NCI-H2107 treated with DMSO at 0.1 percent for 48 hours (cell line): ENCODE measurements around the gene KPNA1.

Source experiments
- DNase-seq: peaks from one replicate; lab custom pipeline; 2025; ENCODE audit not compliant: unreplicated experiment; lab: John Stamatoyannopoulos, UW

KPNA1 gene

DNA sequence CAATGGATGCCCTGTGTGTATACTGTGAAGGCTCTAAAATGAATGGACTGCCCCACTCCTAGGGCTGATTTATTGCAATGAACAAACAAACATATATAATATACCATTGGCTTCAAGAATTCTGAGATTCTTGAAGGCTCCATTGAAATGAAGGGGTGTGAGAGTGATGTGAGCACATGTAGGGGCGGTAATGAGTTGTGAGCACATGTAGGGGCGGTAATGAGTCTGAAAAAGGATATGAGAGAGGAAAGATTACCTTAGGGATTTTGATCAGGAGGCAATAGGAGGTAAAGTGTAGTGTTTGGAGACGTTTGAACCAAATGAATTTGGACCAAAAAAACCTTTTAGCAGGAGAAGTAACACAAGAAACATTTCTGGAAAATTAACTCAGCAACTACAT, 127.0 kb downstream of the KPNA1 start:
- DNase-seq, result no peak

DNA sequence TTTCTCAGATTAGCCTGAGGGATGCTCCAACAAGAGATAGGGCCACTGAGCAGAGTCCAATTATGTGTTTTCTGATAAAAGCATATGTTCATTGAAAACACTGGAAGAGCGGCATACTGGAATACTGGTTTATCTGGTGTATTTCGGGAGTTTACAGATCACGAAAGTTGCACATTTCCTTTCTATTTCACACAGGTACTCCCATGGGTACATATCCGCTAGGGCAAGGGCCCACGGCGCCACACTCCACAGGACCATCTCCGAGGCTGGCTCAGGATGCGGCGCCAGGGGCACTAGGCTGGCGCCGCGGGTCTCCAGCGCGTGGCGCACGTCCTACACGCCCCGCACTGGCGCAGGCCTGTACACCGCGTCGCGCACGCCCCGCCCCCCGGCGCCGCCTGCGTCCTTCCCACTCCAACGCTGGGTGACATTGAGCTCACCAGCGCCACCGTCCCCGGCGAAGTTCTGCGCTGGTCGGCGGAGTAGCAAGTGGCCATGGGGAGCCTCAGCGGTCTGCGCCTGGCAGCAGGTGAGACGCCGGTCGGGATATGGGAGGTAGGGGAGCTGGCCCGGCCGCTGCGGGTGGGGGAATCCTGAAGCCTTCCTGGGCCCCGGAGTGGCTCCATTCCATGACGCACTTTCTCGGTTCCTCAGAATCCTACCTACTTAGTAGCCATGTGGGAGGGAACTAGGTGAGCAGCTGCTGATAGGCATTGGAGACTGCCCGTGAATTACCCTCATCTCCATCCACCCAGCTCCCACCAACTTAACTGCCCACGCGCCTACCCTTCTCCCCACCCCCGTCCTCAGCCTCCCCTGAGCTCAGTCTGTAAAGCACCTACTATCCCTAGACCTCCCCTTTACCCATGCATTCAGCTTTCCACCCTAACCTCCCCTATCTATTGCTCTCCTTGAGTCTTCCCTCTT, 130.7 kb downstream of the KPNA1 start, which contains the start of gene FAM162A:
FAM162A (plus strand) TSS at position 412 of the 927 bp plus-strand sequence; CDS start at position 496, 84 bp downstream.
- DNase-seq, result peak; percentile 92

DNA sequence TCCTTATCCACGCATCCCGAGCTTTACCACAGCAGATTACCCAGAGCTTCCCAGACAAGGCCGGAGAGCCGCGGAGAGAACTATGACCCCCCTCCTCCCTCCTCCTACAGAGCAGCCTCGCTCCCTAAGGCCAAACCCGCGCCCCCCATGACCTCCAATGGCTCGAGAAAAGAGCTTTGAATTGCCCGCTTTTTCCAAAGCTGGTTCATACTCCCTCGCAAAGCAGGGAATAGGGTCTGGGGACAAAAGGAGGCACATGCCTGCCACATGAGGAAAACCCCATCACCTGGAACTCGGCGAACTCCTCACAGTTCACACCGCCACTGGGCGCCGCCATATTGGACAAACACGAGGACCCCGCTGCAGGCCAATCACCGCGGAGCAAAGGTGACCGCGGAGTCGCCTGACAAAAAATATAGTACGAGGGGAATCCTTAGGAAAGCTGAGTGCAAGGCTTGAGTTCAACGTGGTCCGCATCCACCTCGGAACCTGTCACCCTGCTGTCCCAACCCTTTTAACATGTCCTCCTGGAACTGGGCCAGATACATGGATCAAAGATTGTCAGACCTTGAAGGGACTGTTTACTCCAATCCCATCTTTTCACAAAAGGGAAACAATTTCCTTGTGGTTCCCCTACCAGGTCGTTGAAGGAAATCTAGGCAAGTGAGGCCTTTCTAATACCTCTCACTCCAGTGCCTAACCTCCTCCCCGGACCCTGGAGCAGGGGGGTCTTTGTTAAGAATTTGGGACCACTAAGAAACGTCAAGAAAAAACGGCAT, 131.7 kb downstream of the KPNA1 start, which contains the start of gene MIX23:
MIX23 (minus strand) TSS at position 344 of the 779 bp plus-strand sequence; CDS start at position 337, 7 bp downstream.
- DNase-seq, result peak; percentile 95

DNA sequence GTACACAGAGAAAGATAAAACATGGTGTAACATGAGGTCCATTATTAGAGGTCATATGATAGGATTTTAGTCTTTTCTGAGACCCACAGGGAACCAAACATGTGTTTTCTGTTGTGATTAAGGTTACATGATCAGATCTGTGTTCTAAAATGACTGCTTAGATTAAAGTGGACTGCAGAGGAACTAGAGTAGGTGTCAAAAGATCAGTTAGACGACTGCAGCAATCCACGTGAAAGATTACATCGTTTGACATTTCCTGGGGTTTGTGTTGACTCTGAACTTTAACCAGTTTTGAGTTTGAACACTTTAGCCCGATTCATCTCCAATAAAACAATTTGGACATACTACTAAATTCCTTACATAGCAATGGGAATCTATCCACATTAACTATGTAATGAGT, 136.8 kb downstream of the KPNA1 start:
- no peak for DNase-seq

DNA sequence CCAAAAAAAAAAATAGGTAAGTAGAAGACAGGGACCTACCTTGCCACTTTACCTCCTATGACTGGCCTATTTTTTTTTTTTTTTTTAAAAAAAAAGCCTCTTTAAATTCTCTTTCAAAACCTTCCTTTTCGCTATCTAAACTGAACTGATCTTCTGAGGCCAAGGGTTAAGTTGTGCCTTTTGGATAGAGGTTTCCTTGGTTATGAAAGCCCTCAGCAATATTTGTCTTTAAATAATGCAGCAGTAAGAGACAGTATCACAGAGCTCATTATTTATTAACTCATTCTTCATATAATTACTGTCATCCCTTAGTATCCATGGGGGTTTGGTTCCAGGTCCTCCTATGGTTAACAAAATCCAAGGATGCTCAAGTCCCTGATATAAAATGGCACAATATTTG, 140.7 kb downstream of the KPNA1 start:
- DNase-seq, result no peak
